Stimulated activated CD8-positive, alpha-beta memory T cell treated with anti-CD3 and anti-CD28 coated beads, Interleukin-4, amount 100 ng/mL, for 48 hours (primary cell): ENCODE results near the gene FFAR3.

Experiments
- DNase-seq: peaks from one replicate; pipeline ENCODE4 v3.0.0-alpha.2; 2020

Gene FFAR3

DNA sequence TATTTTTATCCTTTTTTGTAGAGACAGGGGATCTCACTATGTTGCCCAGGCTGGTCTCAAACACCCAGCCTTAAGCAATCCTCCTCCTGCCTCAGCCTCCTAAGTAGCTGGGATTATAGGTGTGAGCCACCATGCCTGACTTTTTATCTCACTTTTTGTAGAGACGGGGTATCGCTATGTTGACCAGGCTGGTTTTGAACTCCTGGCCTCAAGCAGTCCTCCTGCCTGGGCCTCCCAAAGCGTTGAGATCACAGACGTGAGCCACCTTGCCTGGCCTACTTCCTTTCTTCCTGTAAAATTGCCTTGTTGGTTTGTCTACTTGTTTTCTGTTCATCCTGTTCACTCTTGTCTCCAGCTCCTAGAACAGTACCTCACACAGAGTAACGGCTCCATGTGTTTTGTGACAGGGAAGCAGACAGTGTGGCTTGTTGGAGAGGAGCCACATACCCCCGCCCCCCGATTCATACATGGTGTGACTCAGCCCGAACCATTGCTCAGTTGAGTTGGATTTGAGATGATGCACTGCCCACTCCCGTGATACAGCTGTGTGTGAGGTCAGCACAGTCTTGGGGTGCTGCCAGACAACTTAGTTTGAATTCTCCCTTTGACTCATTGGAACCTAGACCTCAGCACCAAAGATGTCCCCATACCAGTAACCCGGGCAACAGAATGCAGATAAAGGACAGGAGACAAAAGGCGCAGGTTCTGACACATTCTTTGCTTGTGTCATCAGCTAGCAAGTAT lies 46.8 kb downstream of the FFAR3 start:
- DNase-seq, result peak; percentile 87

DNA sequence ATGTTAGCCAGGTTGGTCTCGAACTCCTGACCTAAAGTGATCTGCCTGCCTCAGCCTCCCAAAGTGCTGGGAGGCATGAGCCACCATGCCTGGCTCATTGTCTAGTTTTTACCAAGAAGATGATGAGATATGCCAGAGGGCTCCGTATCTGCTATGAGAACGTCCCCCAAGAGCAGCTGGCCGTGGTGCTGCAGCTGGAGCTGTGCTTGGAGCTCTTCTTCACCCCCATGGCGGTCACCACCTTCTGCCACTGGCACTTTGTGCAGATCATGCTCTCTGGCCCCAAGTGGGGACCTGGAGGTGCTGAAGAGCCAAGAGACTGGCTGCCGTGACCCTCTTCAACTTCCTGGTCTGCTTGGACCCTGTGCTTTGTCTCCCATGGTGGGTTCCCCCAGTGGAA lies 49.4 kb downstream of the FFAR3 start:
- DNase-seq, result no peak

DNA sequence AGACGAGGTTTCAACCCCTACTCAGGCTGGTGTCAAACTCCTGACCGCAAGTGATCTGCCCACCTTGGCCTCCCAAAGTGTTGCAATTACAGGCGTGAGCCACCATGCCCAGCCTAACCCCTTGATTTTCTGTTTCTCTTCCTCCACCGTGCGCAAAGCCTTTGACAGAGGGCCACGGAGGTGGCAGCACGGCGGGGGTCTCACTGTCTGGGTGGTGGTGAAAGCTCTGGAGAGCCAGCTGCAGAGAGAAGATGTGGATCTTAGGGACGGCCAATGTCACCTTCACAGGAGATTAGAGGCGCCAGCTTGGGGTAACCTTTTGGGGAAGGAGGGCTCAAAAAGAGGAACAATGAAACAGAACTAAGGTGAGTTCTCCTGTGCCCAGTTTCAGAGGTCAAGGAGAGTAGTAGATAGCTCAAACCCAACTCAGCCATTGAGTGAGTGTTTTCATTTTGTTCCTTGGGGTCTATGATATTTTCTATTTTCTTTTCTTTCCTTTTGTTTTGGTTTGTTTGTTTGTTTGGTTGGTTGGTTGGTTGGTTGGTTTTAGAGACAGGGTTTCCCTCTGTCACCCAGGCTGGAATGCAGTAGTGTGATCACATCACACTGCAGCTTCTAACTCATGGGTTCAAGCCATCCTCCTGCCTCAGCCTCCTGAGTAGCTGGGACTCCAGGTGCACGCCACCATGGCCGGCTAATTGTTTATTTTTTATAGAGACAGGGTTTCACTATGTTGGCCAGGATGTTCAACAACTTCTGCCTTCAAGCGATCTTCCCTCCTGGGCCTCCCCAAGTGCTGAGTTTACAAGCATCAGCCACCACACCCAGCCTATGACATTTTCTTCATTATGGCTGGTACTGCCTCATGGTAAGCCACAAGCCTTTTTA lies 50.3 kb downstream of the FFAR3 start:
- DNase-seq, result no peak

DNA sequence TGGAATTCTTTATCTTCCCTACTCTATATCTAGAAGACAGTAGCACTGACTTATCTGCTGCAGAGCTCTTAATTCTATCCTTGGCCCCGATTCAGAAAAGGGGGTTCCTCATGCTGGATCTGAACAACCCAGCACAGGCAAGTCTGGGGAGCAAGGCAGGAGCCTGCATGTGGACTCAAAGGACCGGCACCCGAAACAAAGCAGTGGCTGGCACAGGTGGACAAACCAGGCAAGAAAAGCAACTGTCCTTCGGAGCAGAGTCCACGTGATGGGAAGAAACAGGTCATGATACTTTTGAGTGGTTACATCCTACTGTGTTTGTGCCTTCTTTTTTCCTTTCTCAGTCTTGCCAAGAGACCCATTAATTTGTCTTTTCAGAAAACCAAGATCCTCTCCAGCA lies 50.9 kb downstream of the FFAR3 start:
- no peak for DNase-seq
